Stimulated activated CD8-positive, alpha-beta memory T cell treated with anti-CD3 and anti-CD28 coated beads, Interleukin-4, amount 100 ng/mL, for 1 hour (primary cell): Measurements from ENCODE around the gene N4BP2.
"Not testable (repeated sequence)": the region's sequence is repeated elsewhere in the genome, so short reads cannot be mapped to it uniquely, and the experiment has no call there.

Experiments
- DNase-seq, 2 donors: peaks; one replicate each; pipeline ENCODE4 v3.0.0-alpha.2; 2020; ENCODE audit warnings: low read depth in 2 of 2, low spot score in 1 of 2

N4BP2 gene

GRCh38 chr4:40086421-40086820, 29.8 kb downstream of the N4BP2 start:
- no peak for DNase-seq

GRCh38 chr4:40087799-40088366, 31.2 kb downstream of the N4BP2 start:
- no peak for DNase-seq

- not testable (repeated sequence) for DNase-seq
Observed at GRCh38 chr4:40093400-40093799, 36.8 kb downstream of the N4BP2 start.

GRCh38 chr4:40099010-40099409, 42.4 kb downstream of the N4BP2 start:
- no peak for DNase-seq

- DNase-seq, result not testable (repeated sequence)
Observed at GRCh38 chr4:40107150-40107549, 50.5 kb downstream of the N4BP2 start.

GRCh38 chr4:40112027-40112792, 55.6 kb downstream of the N4BP2 start:
- DNase-seq, result no peak

GRCh38 chr4:40114206-40114605, 57.6 kb downstream of the N4BP2 start:
- DNase-seq, result no peak

- no peak for DNase-seq
Observed at GRCh38 chr4:40118861-40119260, 62.2 kb downstream of the N4BP2 start.

- DNase-seq, result no peak
Observed at GRCh38 chr4:40119344-40119743, 62.7 kb downstream of the N4BP2 start.

- DNase-seq, result no peak
Observed at GRCh38 chr4:40121515-40121914, 64.9 kb downstream of the N4BP2 start.

GRCh38 chr4:40122941-40123340, 66.3 kb downstream of the N4BP2 start:
- DNase-seq, result no peak

- DNase-seq, result no peak
Observed at GRCh38 chr4:40124690-40125089, 68.0 kb downstream of the N4BP2 start.

GRCh38 chr4:40130401-40131036, 73.9 kb downstream of the N4BP2 start:
- DNase-seq, result no peak

GRCh38 chr4:40132816-40133215, 76.2 kb downstream of the N4BP2 start:
- no peak for DNase-seq

- DNase-seq, result no peak
Observed at GRCh38 chr4:40134206-40134917, 77.7 kb downstream of the N4BP2 start.

GRCh38 chr4:40136202-40136601, 79.6 kb downstream of the N4BP2 start:
- DNase-seq, result not testable (repeated sequence)

- DNase-seq, result no peak
Observed at GRCh38 chr4:40140196-40140595, 83.5 kb downstream of the N4BP2 start.

GRCh38 chr4:40140597-40140996, 83.9 kb downstream of the N4BP2 start:
- not testable (repeated sequence) for DNase-seq

GRCh38 chr4:40143926-40144508, 87.4 kb downstream of the N4BP2 start:
- DNase-seq, result no peak

- DNase-seq, result no peak
Observed at GRCh38 chr4:40144716-40145115, 88.1 kb downstream of the N4BP2 start.

GRCh38 chr4:40147490-40147889, 90.8 kb downstream of the N4BP2 start:
- DNase-seq, result not testable (repeated sequence)
